Endometrium (tissue), 2 donors: ENCODE measurements around the gene GTPBP6.

Experiments
- FAIRE-seq: peaks from 2 replicates; lab custom pipeline; 2012; peaks lifted over from hg19 to GRCh38; lab: Jason Lieb, UNC
- donor health status: control.
- donor health status: control.

GTPBP6 gene

GRCh38 chrX:318739-319578 lies at the start of gene GTPBP6:
Gene GTPBP6, minus strand, starts transcription at chrX:318796. Its CDS starts 9 bp downstream, at chrX:318787.
- FAIRE-seq: no peak

GRCh38 chrX:367866-368265 lies 49.3 kb upstream of the GTPBP6 start:
- no peak for FAIRE-seq

- FAIRE-seq: no peak
Measured at GRCh38 chrX:367349-367748, 48.8 kb upstream of the GTPBP6 start.

- FAIRE-seq: no peak
Measured at GRCh38 chrX:363621-364375, 45.2 kb upstream of the GTPBP6 start.

- FAIRE-seq: no peak
Measured at GRCh38 chrX:362937-363620, 44.5 kb upstream of the GTPBP6 start.

GRCh38 chrX:362351-362750 lies 43.8 kb upstream of the GTPBP6 start:
- no peak for FAIRE-seq

GRCh38 chrX:361231-362145 lies 42.9 kb upstream of the GTPBP6 start:
- FAIRE-seq: no peak

GRCh38 chrX:360496-361150 lies 42.0 kb upstream of the GTPBP6 start:
- FAIRE-seq: no peak

- FAIRE-seq: no peak
Measured at GRCh38 chrX:358651-359143, 40.1 kb upstream of the GTPBP6 start.

- no peak for FAIRE-seq
Measured at GRCh38 chrX:357693-358471, 39.3 kb upstream of the GTPBP6 start.

- no peak for FAIRE-seq
Measured at GRCh38 chrX:357035-357692, 38.6 kb upstream of the GTPBP6 start.

GRCh38 chrX:356385-357034 lies 37.9 kb upstream of the GTPBP6 start:
- no peak for FAIRE-seq

- no peak for FAIRE-seq
Measured at GRCh38 chrX:355329-356050, 36.9 kb upstream of the GTPBP6 start.

- FAIRE-seq: no peak
Measured at GRCh38 chrX:353566-354535, 35.3 kb upstream of the GTPBP6 start.

- FAIRE-seq: no peak
Measured at GRCh38 chrX:352582-353314, 34.2 kb upstream of the GTPBP6 start.

GRCh38 chrX:352181-352580 lies 33.6 kb upstream of the GTPBP6 start:
- no peak for FAIRE-seq
